Ramos (cell line): ENCODE data around the gene FAM168B.

Experiments used
- in situ Hi-C: fragments of 300-500 bp; cut with MboI; formaldehyde crosslinking; loops from one replicate; pipeline ENCODE4 v1.14.3; 2022; ENCODE audit warnings: low sequenced_read_pairs; ENCODE audit not compliant: unreplicated experiment

FAM168B gene

DNA sequence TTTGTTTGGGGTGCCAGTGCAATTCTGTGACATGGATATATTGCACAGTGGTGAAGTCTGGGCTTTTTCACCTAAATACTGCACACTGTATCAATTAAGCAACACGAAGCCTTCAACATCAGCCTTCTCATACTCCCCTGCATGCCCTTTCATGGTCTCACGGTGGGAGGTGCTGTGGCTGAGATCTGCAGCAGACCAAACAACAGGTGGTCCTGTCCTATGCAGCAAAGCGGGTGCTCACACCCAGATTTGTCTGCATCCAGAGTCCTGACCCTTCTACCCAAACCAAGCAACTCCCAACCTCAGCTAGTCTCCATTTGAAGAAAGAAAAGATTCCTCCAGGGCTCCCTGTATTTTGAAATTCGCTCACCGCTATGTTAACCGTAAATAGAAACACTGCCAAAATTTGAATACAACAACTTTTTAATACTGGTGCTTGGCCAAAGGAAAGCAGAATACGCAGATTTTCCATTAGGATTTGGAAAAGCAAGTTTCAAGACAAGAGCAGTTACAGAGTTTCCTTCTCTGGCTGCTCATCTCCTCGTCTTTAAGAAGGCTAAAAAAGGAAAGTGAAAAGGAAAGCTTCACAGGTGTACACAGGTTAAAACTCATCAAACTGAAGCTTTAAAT, 34.9 kb downstream of the FAM168B start:
- in situ Hi-C loops = no loop called here

DNA sequence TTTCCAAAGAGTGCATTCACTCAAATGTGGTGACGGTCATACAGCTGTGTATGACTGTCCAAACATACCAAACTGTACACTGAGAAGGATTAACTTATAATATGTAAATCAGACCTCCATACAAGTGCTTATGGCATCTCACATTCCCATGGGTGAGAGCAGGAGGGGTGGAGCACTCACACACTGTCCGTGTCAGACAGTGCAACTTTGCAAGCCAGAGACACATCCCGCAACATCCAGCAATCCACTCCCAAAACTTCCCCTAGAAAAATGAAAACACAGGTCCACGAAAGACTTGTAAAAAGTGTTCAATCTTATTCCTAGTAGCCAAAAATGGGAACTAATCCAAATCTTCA, 36.4 kb downstream of the FAM168B start:
- in situ Hi-C loops = no loop called here

DNA sequence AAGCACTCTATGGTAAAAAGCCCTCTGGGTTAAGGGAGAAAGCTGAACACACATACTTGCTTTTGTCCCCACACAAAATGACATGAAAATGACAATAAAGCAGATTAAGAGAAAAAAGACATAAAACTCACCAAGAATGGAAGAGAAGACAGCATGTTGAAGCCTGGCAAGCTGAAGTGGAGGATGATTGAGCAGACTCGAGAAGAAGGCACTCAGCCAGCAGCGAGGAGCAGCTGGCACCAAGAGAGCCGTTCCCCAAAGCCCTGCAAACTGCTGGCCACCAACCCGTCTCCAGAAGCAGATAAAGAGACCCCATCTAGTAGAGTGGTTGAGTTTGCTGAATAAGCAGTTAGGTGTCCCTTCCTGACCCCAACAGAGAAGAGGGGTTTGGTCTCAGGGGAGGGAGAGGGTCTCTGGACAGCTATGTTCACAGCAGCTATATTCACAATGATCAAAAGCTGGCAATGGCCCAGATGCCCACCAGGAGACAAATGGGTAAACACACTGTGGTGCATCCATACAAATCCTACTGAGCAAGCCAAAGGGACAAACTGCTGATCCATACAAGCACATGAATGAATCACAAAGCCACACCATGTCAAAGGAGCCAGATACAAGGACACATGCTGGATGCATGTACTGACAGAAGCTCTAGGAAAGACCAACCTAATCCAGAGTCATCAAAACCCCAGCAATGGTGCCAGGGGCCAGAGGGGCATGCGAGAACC, 36.9 kb downstream of the FAM168B start:
- in situ Hi-C loops = no loop called here

DNA sequence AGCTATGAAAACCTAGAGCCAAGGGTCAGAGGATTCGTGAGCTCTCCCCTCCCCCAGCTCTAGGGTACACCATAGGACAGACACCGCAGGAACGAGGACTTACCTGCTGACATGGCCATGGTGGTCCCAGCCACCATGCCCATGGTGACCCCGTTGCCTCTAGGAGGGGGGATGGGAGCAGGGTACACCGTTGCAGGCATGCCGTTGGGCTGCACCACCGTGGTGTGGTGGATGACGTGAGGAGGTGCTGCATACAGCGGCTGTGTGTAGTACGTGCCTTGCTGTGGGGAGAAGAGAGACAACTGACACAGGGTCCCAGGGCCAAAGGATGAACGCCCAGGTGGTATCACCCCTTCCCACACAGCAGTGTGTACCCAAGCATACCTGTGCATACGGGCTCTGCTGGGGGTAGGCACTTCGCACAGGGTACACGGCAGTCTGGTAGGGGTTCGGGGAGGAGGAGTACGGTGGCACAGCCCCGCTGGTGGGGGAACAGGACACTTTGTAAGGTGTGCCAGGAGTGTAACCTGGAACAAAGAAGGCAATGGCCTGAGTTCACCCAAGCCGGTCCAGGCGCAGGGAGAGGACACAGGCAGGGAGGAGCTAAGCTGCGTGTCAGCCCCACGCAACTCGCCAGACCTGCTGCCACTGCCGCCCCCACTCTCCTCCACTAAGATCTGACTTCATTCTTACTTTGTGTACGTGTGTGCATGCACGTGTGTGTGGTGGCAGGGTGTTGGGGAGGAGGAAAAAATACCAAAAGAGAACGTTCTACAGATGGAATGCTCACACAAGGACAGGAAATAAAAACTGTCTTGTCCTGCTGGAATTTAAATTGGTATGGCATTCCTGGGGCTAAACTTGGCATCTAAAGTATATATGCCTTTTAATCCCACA, 37.8 kb downstream of the FAM168B start:
- in situ Hi-C loops = no loop called here

DNA sequence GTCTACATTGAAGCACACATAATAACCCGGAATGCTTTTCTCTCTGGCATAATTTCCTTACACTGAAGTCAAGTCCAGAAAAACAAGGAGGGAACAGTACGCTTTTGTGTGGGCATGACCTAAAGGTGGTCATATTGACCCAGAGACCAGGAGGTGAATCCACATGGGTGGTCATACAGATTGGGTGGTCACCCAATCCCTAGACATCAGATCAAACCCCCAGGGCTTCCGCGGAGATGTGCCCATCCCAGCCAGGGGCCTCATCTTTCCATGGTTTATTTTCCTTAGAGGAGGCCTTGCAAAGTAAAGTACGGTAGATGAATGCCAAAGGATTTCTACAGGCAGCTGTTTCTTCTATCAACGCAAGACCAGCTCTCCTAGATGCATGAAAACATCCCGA, 38.8 kb downstream of the FAM168B start:
- in situ Hi-C loops = no loop called here

DNA sequence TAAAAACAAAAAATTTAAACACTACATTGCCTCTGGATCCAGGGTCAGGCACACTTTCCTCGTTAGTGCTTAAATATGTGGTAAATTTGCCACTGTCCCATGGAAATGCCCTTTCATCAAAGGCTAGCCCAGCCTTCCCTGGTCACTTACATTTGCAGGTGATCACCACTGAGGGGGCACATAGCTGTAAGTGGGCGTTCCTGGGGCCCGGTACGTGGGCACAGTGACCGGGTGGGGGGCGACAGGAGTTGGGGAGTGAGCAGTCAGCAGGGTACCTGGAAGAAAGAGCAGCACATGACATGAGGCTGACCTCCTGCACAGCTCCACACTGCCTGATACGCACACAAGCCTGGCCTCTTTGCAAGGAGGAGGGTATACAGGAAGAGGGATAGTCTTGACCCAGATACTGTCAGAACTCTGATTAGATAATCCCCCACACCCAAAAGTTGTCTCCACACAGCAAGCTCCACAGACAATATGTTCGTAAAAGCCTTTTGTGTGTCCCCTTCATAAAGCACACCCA, 40.5 kb downstream of the FAM168B start:
- in situ Hi-C loops = no loop called here

DNA sequence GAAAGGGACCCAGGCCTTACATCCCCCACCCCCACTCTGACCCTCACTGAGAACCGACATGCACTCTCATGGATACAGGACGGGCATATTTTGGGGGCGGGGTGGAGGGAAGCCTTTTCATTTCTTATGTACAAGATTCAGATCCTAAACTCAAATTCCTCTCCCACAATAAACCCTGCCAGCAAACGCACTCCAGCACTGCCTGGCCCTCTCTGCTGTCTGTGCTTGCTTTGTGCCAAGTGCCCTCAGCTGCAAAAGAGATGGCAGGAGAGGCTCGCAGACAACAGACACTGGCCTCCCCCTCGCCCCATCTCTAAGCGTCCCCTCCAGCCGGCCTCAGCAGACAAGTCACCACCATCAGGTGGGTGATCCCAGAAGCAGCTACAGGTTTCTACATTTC, 42.4 kb downstream of the FAM168B start:
- in situ Hi-C loops = no loop called here

DNA sequence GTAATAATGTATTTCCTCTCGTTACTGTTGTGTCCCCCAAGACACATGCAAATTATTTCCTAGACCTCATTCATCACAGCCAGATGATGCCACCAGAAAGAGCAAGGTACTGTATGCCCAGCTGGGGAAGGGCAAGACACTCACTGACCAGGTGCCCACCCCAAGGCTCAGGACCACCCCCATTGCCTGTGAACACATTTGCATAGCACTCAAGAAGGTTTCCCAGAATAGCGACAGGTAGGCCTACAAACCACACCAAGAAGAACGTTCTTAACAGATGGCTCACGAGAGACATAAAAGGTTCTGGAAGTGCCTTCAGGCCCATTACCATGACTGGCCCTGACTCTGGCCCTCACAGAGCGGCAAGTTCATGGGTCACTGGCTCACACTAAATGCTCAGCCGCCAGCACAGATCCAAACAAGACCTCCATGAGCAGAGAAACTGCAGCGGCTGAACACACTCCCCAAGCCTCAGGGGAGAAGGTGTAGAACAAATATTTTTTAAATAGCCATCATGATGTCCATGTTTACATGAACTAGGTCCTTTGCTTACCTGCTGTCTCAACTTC, 44.0 kb downstream of the FAM168B start:
- in situ Hi-C loops = no loop called here

DNA sequence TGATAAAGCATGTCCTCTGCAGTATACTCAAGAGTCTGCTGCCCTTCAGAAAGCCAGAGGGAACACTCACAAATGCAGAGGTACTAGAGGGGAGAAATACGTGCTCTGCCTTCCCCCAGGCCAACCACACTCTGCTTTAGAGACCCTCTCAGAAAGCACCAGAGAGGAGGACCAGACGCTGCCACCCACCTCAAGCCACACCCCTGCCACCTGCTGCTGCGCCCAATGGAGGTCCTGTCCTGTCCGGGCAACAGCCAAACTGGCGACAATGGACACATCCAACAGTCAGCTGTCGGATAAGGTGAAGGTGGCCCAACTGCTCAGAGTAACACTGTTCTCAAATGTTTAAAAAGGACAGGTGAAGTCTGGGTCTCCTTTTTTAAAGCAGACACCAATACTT, 44.6 kb downstream of the FAM168B start:
- in situ Hi-C loops = no loop called here

DNA sequence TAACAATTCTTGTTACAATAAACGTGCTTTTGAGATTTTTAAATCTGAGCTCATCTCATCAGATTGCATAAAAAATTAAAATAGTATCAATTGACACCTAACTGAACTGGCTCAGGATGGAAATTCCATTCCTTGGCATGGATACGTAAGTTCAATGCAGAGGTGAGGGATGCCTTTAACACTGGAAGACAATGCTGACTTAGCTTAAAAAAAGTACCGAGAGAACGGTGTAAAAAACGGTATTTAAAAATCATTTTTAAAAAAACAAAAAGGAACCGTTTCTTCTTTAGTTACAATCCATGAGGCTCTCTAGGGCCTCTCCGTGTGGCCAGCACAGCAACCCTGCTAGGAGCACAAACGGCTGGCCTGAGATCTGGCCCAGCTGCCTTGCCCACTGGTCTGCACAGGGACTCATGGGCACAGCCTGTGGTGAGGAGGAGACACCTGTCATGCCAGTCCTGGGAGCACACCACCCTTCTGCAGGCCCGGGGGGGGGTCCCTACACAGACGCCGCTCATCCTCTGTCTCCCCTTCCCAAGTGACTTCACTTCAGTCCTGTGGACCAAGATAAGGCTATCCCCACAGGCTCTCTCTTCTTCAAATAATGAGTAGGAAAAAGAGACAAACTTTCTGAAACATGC, 45.2 kb downstream of the FAM168B start:
- in situ Hi-C loops = no loop called here

DNA sequence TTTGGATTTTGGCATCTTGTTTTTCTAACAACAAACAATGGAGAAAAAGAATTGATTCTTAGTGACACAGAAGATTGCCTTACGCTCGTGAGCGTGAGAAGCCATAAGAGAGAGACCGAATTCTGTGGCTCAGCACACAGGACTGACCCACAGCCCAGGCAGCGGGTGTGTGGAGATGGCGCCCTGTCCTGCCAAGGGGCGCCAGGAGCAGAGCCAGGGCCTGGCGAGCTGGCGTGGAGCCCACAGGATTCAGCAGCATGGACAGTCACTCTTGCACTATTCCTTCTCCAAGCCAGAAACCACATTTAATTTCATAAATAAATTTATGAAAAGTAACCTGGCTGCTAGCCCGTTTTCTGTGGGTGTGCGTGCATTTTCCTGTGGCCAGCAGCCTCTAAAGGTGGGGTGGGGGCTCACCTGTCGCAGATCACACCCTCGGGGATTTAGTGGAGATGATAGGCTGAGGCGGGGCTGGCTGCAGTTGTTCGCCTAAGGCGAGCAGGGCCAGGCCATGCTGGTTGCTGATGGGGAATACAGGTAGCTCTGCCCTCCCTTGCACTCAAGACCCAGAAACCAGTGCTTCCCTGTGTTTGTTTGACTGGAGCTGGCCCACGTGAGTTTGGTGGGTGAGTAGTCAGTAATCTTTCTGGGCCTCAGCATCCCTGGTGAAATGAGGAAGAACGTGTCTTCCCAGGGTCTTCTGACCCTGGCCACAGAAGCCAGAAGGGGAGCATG, 46.2 kb downstream of the FAM168B start:
- in situ Hi-C loops = no loop called here

DNA sequence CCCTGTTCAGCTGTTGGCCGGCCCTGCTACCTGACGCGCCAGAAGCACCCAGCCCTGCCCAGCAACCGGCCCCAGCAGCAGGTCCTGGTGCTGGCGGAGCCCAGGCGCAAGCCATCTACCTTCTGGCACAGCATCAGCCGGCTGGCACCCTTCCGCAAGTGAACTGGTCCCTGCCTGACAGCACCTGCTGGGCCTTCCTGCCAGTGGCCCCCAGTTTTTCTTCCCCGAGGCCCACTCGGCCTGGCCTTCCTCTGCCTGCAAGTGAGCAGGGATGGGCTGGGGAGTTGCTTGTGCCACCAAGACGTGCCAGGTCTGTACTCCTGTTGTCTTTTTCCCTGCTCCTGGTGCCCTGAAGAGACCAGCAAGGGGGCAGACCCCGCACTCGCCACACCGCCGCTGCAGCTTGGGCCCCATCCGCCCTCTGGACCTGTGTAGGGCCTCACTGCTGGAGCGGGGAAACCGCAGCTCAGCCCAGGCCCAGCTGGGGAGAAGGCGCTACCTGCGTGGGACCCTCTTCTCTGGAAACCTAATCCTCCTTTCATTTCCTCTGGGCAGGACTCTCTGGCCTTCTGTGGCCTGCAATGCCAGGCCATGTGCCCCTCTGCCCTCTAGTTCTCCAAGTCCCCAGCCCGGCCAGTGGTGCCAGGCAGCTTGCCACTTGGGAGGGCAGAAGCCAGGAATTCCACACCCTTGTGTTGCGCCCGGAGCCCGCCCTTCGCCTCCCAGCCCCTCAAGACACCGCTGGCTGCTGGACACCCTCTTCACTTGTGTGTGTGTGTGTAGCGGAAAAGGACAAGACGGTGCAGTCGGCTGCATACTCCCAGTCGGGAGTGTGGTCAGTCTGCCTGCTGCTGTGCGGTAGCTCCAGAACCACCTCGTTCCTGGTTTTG, 47.0 kb downstream of the FAM168B start:
- in situ Hi-C loops = no loop called here

DNA sequence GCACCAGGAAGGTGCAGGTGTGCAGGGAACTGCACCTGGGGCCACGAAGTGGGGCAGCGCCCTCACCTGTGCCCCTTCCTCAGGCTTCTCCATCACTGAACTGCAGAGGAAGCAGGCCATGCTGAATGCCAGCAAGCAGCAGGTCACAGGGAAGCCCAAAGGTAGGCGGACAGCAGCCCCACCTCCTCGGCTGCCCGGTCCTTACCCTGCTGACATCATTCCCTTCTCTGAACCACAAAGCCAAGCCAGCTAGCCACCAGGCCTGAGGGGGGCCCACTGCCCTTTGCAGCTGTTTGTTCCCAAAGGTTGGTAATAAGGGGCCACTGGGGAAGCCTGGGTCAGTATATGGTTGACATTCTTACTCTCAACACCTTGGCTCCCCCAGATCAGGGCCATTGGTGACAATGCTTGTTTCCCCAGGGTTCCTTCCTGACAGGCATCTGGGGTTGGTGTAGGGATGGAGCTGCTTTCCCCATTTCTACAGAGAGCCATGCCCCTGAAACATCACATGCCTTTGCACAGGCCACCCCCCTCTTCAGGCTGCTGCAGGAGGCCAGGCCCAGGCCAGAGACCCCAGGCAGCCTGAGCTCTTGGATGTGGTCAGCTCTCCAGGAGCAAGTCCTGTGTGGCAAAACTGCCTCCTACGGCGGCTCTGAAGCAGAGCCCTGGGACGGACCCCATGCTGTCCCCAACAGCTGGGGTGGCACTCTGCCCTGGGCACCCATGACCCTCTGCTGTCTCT, 47.8 kb downstream of the FAM168B start:
- in situ Hi-C loops = no loop called here

DNA sequence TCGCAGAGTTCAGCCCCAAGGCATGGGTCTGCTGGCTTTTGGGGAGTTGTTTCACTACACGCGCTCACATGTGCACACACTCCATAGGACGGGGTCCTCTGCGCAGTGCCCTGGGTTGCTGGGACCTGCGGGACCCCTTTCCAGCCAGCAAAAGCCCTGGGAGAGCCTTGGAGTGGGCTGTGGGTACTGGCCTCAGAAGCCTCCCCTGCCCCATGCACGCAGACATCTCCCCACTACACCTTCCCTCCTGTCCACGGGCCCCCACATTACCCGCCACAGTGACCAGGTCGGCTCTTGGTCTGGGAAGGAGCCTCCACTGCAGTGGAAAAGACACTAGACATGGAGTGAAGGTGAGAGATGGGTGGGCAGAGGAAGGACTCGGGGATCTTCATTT, 48.5 kb downstream of the FAM168B start:
- in situ Hi-C loops = no loop called here

DNA sequence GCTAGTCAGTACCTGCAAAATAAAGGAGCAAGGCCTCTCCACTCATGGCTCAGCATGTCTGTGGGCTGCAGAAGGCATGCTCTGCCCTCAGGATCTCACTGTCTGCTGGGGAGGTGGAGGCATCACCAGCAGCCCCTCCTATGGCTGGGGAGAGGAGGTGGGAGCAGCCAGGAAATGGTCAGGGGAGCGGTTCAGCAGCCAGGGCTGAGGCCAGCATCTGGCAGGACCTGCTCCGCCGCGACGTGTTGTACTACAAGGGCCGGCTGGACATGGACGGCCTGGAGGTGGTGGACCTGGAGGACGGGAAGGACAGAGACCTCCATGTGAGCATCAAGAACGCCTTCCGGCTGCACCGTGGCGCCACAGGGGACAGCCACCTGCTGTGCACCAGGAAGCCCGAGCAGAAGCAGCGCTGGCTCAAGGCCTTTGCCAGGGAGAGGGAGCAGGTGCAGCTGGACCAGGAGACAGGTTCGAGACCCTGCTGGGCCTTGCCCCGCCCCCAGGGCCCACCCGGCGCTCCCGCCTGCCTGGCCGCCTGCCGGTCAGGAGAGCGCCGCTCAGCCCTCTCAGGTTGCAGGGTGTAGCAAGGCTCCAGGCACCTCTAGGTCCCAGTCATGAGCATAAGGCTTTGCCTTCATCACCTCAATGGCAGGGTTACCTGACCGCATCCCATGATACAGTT, 49.0 kb downstream of the FAM168B start:
- in situ Hi-C loops = no loop called here

DNA sequence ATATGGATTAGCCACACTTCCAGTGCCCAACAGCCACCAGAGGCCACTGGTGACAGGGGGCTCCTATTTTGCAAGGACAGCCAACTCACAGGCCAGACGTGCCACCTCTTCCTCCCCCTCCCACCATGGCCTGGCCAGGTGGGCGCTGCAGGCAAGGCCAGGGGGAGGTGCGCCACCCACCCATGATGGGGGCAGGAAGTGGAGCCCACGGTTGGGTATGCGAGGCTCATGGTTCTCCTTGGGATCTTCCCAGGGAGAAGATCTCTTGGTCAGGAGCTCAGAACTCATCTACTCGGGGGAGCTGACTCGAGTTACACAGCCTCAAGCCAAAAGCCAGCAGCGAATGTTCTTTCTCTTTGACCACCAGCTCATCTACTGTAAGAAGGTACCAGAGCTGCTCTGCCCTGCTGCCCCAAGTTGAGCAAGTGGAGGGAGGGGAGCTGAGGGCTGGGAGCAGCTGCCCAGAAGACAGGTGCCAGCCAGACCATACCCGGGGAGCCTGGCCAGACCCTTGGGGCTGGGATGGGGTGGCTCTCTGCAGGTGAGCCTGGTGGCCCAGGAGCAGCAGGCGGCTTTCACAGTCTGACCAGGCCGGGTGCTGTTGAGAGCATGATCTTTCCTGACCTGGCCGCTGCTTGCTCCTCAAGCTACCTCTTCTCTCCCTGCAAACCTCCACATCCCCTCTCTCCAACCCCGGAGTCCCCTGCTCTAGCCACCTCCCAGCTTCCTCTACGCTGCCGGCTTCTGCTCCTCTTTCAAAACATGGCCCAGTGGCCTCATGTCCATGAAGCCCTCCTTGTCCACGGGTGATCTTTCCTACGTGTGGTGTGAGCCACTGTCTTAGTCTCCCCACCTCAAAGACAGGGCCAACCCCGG, 49.8 kb downstream of the FAM168B start:
- in situ Hi-C loops = no loop called here
